ENCODE measurements around the gene NR2F1-AS1.

Gene NR2F1-AS1

GRCh38 chr5:93433422-93433821 is 147.6 kb downstream of the NR2F1-AS1 start:
- DNase-seq (ENCODE audit: low spot score in 2 of 2) (no peak), ATAC-seq (ENCODE audit: low read depth) (no peak)
- Mint-ChIP-seq H3K9me3 (no peaks in the 10 kb centered on the region), H3K36me3 (no peaks in the 10 kb centered on the region), H3K4me1 (no peaks in the 10 kb centered on the region), H3K27ac (no peak overlapping the region), H3K27me3 (peaks cover 1% of the 10 kb centered on the region), H3K4me3 (no peak overlapping the region)

GRCh38 chr5:93431250-93431649 is 149.8 kb downstream of the NR2F1-AS1 start:
- DNase-seq (ENCODE audit: low spot score in 2 of 2), result no peak
- H3K4me1 Mint-ChIP-seq, result no peaks in the 10 kb centered on the region

GRCh38 chr5:93430673-93431199 is 150.3 kb downstream of the NR2F1-AS1 start:
- ATAC-seq (ENCODE audit: low read depth) (no peak), DNase-seq (ENCODE audit: low spot score in 2 of 2) (no peak)
- no peaks in the 10 kb centered on the region for H3K9me3 Mint-ChIP-seq
- H3K27me3 Mint-ChIP-seq, result no peaks in the 10 kb centered on the region
- H3K4me1 Mint-ChIP-seq, result no peaks in the 10 kb centered on the region
- H3K27ac Mint-ChIP-seq, result no peak overlapping the region
- H3K4me3 Mint-ChIP-seq, result no peak overlapping the region
- no peaks in the 10 kb centered on the region for H3K36me3 Mint-ChIP-seq

More at GRCh38 chr5:93431250-93431649, 149.8 kb downstream of the NR2F1-AS1 start:
- no peak for ATAC-seq (ENCODE audit: low read depth)
- Mint-ChIP-seq H3K4me3 (no peak overlapping the region), H3K27me3 (no peaks in the 10 kb centered on the region), H3K36me3 (no peaks in the 10 kb centered on the region), H3K9me3 (no peaks in the 10 kb centered on the region), H3K27ac (no peak overlapping the region)

- Mint-ChIP-seq H3K27ac (no peak overlapping the region), H3K4me3 (no peak overlapping the region), H3K36me3 (no peaks in the 10 kb centered on the region), H3K4me1 (no peaks in the 10 kb centered on the region), H3K27me3 (no peaks in the 10 kb centered on the region), H3K9me3 (no peaks in the 10 kb centered on the region)
- ATAC-seq (ENCODE audit: low read depth), result no peak
- no peak for DNase-seq (ENCODE audit: low spot score in 2 of 2)
These were observed 150.9 kb downstream of the NR2F1-AS1 start for GRCh38 chr5:93430118-93430517.

- H3K27me3 Mint-ChIP-seq, result no peaks in the 10 kb centered on the region
- DNase-seq (ENCODE audit: low spot score in 2 of 2), result no peak
- ATAC-seq (ENCODE audit: low read depth), result no peak
- H3K9me3 Mint-ChIP-seq, result no peaks in the 10 kb centered on the region
- no peaks in the 10 kb centered on the region for H3K4me1 Mint-ChIP-seq
- H3K36me3 Mint-ChIP-seq, result no peaks in the 10 kb centered on the region
- H3K4me3 Mint-ChIP-seq, result no peak overlapping the region
- no peak overlapping the region for H3K27ac Mint-ChIP-seq
These were observed 152.2 kb downstream of the NR2F1-AS1 start for GRCh38 chr5:93428868-93429267.

- DNase-seq (ENCODE audit: low spot score in 2 of 2) (no peak), ATAC-seq (ENCODE audit: low read depth) (no peak)
- no peaks in the 10 kb centered on the region for H3K9me3 Mint-ChIP-seq
- no peaks in the 10 kb centered on the region for H3K27me3 Mint-ChIP-seq
- H3K4me3 Mint-ChIP-seq, result no peak overlapping the region
- no peak overlapping the region for H3K27ac Mint-ChIP-seq
- no peaks in the 10 kb centered on the region for H3K36me3 Mint-ChIP-seq
- H3K4me1 Mint-ChIP-seq, result no peaks in the 10 kb centered on the region
These were observed 153.7 kb downstream of the NR2F1-AS1 start for GRCh38 chr5:93427316-93427715.

GRCh38 chr5:93425096-93425495 is 155.9 kb downstream of the NR2F1-AS1 start:
- Mint-ChIP-seq H3K36me3 (no peaks in the 10 kb centered on the region), H3K4me1 (no peaks in the 10 kb centered on the region), H3K27me3 (no peaks in the 10 kb centered on the region), H3K27ac (no peak overlapping the region), H3K9me3 (no peaks in the 10 kb centered on the region), H3K4me3 (no peak overlapping the region)
- no peak for ATAC-seq (ENCODE audit: low read depth)
- DNase-seq (ENCODE audit: low spot score in 2 of 2), result no peak

- ATAC-seq (ENCODE audit: low read depth), result no peak
These were observed 157.7 kb downstream of the NR2F1-AS1 start for GRCh38 chr5:93423300-93423699.

GRCh38 chr5:93422652-93423280 is 158.3 kb downstream of the NR2F1-AS1 start:
- H3K4me3 Mint-ChIP-seq, result no peak overlapping the region
- H3K27ac Mint-ChIP-seq, result no peak overlapping the region
- DNase-seq (ENCODE audit: low spot score in 2 of 2) (no peak), ATAC-seq (ENCODE audit: low read depth) (no peak)
- H3K27me3 Mint-ChIP-seq, result no peaks in the 10 kb centered on the region
- no peaks in the 10 kb centered on the region for H3K36me3 Mint-ChIP-seq
- no peaks in the 10 kb centered on the region for H3K4me1 Mint-ChIP-seq
- no peaks in the 10 kb centered on the region for H3K9me3 Mint-ChIP-seq

More at GRCh38 chr5:93423300-93423699, 157.7 kb downstream of the NR2F1-AS1 start:
- Mint-ChIP-seq H3K27ac (no peak overlapping the region), H3K4me3 (no peak overlapping the region), H3K9me3 (no peaks in the 10 kb centered on the region), H3K36me3 (no peaks in the 10 kb centered on the region), H3K4me1 (no peaks in the 10 kb centered on the region), H3K27me3 (no peaks in the 10 kb centered on the region)
- DNase-seq (ENCODE audit: low spot score in 2 of 2), result no peak

- Mint-ChIP-seq H3K27me3 (no peaks in the 10 kb centered on the region), H3K9me3 (no peaks in the 10 kb centered on the region), H3K4me3 (no peak overlapping the region), H3K4me1 (no peaks in the 10 kb centered on the region), H3K36me3 (no peaks in the 10 kb centered on the region), H3K27ac (no peak overlapping the region)
- no peak for DNase-seq (ENCODE audit: low spot score in 2 of 2)
- ATAC-seq (ENCODE audit: low read depth), result no peak
These were observed 159.0 kb downstream of the NR2F1-AS1 start for GRCh38 chr5:93421987-93422401.

GRCh38 chr5:93421468-93421867 is 159.6 kb downstream of the NR2F1-AS1 start:
- H3K27ac Mint-ChIP-seq, result no peak overlapping the region
- no peaks in the 10 kb centered on the region for H3K9me3 Mint-ChIP-seq
- H3K4me3 Mint-ChIP-seq, result no peak overlapping the region
- no peak for ATAC-seq (ENCODE audit: low read depth)
- no peak for DNase-seq (ENCODE audit: low spot score in 2 of 2)
- H3K4me1 Mint-ChIP-seq, result no peaks in the 10 kb centered on the region
- no peaks in the 10 kb centered on the region for H3K27me3 Mint-ChIP-seq
- H3K36me3 Mint-ChIP-seq, result no peaks in the 10 kb centered on the region

- no peak overlapping the region for H3K4me3 Mint-ChIP-seq
- no peaks in the 10 kb centered on the region for H3K4me1 Mint-ChIP-seq
- H3K27me3 Mint-ChIP-seq, result no peaks in the 10 kb centered on the region
- no peak overlapping the region for H3K27ac Mint-ChIP-seq
- no peaks in the 10 kb centered on the region for H3K36me3 Mint-ChIP-seq
- ATAC-seq (ENCODE audit: low read depth) (no peak), DNase-seq (ENCODE audit: low spot score in 2 of 2) (no peak)
- H3K9me3 Mint-ChIP-seq, result no peaks in the 10 kb centered on the region
These were observed 163.5 kb downstream of the NR2F1-AS1 start for GRCh38 chr5:93417490-93417889.

GRCh38 chr5:93415819-93416218 is 165.2 kb downstream of the NR2F1-AS1 start:
- Mint-ChIP-seq H3K27me3 (no peaks in the 10 kb centered on the region), H3K27ac (no peak overlapping the region), H3K4me3 (no peak overlapping the region), H3K36me3 (no peaks in the 10 kb centered on the region), H3K9me3 (no peaks in the 10 kb centered on the region), H3K4me1 (no peaks in the 10 kb centered on the region)
- DNase-seq (ENCODE audit: low spot score in 2 of 2), result no peak
- no peak for ATAC-seq (ENCODE audit: low read depth)

GRCh38 chr5:93411716-93412115 is 169.3 kb downstream of the NR2F1-AS1 start:
- Mint-ChIP-seq H3K27me3 (peaks cover 1% of the 10 kb centered on the region), H3K4me1 (no peaks in the 10 kb centered on the region), H3K27ac (no peak overlapping the region), H3K9me3 (no peaks in the 10 kb centered on the region), H3K36me3 (no peaks in the 10 kb centered on the region), H3K4me3 (no peak overlapping the region)
- no peak for ATAC-seq (ENCODE audit: low read depth)
- DNase-seq (ENCODE audit: low spot score in 2 of 2), result no peak

- ATAC-seq (ENCODE audit: low read depth), result no peak
- H3K9me3 Mint-ChIP-seq, result no peaks in the 10 kb centered on the region
These were observed 171.3 kb downstream of the NR2F1-AS1 start for GRCh38 chr5:93409691-93410090.

More at GRCh38 chr5:93409691-93410090, 171.3 kb downstream of the NR2F1-AS1 start:
- H3K27ac Mint-ChIP-seq, result no peak overlapping the region
- no peak overlapping the region for H3K4me3 Mint-ChIP-seq
- no peaks in the 10 kb centered on the region for H3K4me1 Mint-ChIP-seq
- no peak for DNase-seq (ENCODE audit: low spot score in 2 of 2)
- H3K36me3 Mint-ChIP-seq, result no peaks in the 10 kb centered on the region
- peaks cover 1% of the 10 kb centered on the region for H3K27me3 Mint-ChIP-seq

All from memory B cell (primary cell).